GF-D8 (cell line): ENCODE measurements around the gene PPP1R3C.

Source experiments
- DNase-seq: peaks from one replicate; lab custom pipeline; 2025; lab: John Stamatoyannopoulos, UW

PPP1R3C gene

DNA sequence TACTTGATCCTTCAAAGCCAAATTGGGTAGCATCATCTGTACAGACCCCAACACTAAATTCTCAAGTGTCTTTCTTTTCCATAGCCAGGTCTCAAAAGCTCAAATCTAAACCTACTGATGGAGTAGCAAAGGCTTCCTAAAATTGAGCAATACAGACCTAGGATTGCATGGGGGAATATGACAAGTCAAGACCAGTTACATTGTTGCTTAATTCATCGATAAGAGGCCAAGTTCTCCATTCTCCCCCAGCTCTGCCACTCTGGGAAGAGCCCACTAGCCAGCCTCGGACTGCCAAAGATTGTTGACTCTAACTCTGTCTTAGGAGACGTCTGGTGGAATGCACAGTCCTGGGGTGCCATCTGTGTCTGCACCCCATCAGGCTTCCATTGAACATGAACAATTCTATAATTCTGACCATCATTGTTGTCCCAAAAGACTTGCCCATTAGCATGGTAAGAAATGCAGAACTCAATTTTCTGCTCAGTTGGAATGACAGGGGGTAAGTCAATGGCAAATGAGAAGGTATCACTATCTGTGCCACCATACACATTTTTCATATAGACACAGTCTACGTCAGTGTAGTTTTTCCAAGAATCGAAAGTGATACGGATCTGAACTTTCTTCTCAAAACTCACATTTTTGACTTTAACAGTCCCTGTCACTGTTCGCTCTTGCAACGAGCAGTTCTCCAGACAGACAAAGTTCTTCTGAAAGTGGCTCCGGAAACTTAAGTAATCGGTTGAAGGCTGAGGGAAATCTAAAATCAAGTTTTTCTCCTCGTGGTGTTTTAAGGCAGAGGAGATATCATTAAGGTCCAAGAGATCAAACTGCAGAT, 2.9 kb downstream of the PPP1R3C start:
- DNase-seq, result no peak

DNA sequence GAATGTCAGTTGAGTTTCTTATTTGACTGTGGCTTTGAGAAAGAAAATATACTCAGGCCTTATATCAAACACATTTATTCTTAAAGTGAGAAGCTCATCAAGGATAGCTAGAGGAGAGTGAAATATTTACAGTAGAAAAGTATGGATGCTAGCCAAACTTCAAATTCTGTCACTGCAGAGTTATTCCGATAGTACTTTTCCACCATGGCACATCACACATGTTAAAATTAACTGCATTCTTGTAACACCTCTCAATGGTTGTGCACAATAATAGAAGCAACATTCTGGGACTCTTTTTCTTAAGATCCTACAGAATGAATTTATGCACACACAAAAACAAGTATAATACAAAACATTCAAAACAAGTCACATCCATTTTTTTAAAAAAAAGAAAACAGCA, 4.5 kb downstream of the PPP1R3C start:
- no peak for DNase-seq

DNA sequence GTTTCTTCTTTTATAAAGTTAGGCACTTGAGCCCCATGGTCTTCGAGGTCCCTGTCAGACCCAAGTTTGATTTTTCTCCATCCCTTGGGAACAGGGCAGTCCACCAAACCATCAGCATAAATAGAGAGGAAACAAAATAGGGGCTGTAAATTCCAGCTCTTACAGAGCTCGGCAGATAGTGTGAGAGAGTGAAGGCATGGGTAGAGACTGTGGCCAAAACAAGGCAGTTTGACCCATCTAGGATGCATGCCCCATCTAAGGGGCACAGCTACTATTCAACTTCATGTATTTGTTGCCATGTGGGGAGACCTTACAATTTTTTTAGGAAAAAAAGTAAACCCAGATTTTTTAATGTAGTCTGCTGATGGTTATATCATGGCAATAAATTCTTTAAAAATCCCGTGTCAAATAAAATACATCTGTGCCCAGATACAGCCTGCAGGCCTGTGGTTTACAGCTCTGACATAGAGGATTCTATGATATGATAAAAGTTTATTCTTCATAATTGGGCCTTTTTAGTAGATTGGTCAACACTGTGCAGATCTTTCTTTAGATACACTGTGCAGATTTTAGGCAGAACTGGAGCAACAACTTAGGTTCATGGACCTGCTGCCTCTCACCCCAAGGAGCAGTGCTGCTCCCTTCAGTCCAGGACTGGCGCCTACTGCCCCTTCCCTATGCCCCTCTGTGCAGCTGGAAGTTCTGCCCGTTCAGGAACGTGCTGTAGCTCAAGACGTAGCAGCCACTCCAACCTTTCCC, 5.3 kb downstream of the PPP1R3C start:
- no peak for DNase-seq

DNA sequence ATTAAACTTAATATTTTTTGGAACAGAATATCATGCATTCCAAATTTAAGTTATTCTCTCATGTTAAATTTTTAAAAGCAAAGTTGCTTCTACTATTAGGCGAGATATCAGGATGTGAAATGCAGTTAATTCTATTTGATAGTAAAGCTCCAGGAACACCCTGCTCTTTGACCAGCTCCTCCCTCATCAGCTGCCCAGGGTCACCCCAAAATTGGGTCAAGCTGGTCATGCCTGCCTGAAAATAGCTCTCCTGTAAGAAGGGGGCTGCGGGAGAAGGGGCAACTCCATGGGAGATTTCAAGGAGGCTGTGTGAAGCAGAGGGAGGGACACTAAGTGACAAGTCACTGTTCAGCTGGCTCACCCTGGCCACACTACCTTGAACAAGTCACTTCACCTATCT, 5.9 kb downstream of the PPP1R3C start:
- no peak for DNase-seq

DNA sequence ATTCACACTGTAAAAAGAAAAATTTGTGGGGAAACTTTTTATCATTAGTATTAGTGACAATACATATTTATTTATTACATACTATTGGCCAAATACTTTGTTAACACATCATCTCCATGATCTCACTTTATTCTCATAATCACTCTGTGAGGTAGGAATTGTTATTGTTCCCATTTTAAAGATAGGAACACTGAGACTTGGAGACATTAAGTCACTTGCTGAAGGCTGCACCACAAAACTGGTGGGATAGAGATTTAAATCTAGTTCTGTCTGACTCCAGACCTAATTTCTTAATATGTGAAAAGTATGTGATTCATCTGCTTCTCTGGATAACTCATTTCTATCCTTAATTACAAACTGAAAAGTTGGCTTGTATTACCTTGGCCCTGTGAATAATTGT, 8.2 kb downstream of the PPP1R3C start:
- no peak for DNase-seq

DNA sequence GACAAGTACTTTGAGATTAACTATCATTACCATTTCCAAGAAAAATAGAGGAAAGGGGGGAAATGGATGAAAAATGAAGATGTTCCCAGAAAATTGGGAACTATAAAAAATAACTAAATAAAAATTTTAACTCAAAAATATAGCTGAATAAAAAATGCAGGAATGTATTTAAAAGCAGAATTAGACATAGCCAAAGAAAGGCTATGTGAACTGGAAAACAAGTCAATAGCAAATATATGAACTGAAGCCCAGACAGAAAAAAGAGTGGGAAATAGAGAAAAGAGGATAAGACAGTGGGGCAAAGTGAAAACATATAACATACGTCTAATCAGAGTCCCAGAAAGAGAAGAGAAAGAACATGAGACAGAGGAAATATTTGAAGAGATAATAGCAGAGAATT, 10.3 kb downstream of the PPP1R3C start:
- no peak for DNase-seq

DNA sequence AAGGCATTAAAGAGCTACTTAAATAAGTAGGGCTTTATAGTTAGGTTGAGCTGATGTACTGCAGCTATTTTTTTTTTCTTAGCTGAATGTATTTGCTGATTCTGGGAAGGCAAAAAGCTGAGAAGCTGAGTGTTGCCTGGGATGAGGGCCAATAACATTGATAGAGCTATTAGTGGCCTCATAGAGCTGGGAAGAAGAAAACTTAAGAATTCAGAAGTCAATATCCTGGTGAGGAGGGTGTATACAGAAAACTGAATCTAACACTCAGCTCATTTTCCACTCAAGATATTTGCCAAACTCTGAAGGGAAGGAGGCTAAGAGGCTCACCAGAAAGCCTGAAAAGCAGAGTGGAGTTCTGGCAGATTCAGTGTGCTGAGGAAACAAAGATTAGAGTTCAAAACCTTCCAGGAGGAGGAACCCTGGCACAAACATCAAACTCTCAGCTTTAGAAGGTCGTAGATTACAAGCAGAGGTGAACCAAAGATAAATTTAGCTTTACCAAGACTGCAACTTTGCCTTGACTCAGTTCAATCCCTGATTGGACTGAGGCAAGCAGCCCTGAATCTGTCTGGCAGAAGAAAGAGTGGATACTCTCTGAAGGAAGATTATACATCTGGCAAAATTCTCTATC, 11.3 kb downstream of the PPP1R3C start:
- DNase-seq, result no peak

DNA sequence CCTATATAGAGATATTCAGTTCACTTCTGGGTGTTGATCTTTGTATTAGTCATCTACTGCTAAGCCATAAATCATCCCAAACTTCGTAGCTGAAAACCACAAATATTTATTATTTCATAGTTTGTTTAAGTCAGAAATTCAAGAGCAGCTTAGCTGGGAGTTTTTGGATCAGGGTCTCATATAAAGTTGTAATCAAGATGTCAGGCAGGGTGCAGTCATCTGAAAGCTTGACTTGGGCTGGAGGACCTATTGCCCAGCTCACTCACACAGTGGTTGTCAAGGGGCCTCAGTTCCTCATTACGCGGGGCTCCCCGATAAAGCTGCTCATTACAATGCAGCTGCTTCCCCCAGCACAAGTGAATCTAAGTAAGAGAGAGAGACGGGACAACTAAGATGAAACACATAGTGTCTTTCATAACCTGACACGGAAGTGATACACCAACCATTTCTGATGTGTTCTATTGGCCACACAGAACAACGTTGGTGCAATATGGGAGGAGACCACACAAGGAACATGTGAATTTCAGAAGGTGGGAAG, 15.7 kb downstream of the PPP1R3C start:
- DNase-seq, result no peak

DNA sequence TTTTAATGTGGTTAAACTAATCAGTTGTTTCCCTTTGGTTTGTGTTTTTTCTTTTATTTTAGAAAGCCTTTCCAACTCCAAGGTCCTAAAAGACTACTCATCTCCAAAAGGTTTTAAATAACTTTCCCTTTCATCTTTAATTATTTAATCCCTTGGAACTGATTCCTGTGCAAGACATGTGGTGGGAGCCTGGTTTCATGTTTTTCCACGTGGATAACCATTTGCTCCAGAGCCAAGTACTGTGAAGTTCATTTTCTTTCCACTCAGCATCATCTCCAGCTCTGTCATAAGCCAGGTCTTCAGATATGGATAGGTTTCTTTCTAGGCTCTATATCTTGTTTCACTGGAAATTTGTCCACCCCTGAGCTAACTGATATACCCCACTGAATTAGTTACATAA, 16.7 kb downstream of the PPP1R3C start:
- DNase-seq, result no peak

DNA sequence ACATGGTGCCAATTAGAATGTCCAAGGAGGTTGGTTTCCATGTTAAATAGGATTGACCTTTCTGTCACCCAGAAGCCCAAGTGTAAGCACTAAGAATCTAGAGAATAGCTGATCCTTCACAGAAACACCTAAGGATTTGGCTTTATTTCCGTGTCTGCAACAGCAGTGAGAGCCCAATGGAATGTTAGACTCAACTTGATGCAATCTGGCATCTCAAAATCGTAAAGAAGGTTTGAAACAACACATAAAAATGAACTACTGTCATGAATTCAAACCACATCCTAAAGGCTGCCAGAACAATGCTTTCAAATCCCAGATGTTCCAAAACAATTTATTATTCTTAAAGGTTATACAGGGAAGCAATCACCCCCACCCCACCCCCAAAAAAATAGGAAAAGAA, 18.6 kb downstream of the PPP1R3C start:
- DNase-seq, result no peak

DNA sequence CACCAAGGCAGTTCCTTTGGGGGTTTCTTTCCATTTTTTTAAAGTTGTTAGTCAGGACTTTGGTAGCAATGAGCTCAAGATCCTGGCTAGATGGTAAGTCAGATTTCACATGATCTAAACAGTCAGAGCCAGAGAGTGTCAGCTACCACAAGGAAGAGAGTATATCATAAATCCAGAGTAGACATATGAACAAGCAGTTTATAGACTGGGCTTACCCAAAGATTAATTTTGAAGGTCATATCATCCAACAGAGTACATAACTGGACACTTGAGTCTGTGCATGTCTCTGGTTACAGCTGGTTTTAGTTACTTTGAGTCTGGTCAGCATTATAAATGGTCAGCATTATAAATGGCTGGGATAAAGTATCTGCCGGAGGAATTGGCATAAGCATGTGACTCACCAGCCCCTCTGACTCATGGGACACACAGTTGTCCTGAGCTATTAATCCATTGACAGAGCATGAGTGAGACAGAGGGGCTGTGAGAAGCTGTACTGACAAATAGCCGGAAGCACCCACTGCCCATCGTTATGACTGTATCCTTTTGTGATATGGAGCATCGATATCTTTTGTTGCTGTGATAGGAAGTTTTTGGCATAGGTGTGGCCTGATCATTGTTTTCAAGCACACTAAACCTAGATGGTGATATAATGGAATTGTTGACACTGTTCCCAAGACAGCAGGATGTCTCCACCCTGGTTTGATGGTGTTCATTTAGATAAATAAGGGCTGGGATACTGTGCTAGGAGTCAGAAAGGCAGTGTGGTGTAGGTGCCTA, 19.3 kb downstream of the PPP1R3C start:
- DNase-seq, result no peak

DNA sequence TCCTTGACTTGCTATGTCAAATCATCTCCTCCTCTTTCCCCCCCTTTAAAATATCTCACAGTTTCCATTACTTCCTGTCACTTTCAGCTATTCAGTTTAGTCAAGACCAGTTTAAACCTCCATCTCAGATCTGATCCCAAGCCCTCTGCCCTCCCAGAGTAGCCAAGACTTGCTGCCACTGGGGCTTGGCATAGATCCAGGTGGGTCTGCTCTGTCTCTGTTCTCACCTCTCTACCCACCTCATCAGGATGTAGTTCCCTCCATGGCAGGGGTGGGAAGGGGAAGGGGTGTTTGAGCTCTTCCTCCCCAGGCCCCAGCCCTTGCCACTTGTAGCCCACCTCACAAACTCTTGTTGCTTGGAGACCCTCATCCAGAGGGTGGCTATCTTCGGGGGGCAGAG, 22.0 kb downstream of the PPP1R3C start:
- no peak for DNase-seq

DNA sequence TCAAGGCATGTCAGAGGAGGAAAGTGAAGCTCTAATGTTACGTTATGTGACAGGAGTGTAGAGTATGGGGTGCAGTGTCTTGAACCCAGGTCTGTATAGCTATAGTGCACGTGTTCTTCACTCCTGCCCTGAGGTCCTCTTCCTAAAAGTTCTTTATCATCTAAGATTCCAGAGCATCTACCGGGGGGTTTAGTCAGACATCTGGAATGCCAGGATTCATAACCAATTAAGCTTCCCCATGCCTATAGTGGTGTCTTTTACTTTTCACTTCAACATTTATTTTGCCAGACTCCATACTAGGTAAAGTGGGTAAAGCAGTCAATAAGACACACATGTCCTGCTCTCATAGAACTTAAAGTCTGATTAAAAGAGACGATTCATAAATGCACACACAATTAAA, 22.4 kb downstream of the PPP1R3C start:
- DNase-seq, result no peak

DNA sequence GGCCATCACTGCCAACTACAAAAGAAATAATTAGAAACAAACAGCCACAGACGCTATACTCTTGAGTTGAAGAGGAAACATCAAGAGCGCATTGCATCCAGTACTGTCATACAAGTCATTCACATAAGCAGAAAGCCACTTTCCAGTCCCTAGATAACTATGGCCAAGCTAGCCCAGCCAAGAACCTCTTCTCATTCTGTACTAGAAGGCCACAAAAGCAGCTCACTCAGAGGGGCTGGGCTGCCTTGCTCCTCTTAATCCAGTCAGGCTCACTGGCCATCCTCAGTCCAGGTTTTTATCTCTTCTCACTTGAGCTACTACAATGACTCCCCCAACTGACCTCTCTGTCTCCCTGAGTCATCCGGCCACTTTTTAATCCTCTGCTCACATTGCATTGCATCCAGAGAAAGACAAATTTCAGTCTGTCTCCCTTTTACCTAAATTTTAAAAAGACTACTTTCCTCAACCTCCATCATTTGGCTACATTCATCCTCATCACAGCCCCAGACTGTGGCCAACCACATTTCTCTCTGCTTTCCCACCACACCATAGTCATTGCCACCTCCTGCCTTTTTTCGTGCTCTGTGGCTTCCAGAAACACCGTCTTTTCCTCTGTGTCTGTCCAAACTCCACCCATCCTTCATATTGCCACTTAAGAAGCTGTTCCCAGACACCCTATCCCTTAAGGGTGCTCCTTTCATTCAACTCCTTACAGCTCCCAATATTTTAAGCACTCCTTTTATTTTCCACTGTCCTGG, 25.0 kb downstream of the PPP1R3C start:
- no peak for DNase-seq

DNA sequence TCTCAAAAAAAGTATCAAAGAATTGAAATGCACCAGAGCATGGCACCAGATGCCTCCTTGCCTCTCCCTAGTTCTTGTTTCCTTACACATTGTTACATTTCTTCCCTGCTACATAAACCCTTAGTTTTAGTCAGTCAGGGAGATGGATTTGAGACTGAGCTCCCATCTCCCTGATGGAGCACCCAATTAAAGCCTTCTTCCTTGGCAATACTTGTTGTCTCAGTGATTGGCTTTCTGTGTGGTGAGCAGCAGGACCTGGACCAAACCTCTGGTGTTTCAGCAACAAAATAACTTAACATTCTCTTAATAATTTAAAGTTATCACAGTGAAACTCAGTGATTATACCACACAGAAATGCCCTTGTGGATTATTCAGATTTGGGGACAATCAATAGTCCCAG, 26.9 kb downstream of the PPP1R3C start:
- no peak for DNase-seq

DNA sequence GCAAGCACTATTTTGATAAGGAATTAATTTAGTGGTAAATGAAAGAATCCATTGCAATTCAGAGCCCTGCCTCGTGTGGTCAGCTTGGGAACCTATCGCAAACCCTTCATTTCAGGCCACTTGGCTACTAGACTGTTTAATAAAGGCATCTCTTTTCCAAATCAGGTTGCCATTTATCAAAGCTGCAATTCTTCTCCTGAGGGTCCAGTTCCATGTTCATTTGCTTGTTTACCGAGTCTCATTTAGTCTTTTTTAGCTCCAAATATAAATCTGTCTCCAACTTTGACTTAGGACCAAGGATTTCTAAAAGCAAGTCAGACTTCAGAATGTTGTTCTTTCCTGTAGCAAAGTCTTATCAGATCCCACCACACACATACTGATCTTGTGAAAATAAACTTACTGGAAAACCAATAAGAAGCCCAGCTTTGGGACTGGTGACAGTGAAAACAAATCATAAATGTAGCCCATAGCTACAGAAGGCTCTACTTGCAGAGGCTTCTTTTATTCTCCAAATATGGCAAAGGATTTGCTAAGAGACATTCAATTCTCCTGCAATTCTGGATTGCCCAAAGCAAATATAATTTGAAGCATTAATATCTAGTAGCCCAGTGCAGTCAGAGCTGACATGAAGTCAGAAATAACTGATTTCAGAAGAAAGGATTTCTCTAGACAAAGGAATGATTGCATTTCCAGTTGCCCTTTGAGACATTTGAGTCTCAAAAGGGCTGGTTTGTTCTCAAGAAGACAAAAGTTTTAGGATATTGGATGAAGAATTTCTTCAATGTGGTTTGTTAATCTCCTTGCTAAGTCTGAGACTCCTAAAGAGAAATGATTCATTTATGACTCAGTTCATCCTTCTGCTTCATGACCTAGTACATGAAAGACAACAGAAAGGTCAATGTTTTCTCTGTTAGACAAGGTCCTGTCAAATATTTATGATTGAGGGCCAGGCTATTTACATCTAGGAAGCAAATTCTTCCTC, 28.0 kb downstream of the PPP1R3C start:
- no peak for DNase-seq

DNA sequence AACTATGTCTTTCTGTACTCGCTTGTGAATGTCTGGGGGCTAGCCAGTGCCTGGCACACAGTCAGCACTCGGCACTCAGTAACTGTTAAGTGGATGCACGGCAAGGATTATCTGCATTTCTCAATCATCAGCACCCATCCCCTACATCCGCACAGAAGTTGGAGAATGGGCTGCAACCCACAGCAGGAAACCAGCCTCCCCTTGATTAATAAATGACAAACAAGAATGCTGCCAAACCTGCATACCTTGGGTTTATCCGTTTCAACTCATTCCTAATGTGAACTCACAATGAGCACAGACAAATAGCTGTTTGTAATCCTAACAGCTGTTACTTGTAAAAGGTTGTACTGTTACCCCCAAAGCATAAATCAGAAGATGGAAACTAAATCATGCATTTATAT, 28.9 kb downstream of the PPP1R3C start:
- DNase-seq, result no peak

DNA sequence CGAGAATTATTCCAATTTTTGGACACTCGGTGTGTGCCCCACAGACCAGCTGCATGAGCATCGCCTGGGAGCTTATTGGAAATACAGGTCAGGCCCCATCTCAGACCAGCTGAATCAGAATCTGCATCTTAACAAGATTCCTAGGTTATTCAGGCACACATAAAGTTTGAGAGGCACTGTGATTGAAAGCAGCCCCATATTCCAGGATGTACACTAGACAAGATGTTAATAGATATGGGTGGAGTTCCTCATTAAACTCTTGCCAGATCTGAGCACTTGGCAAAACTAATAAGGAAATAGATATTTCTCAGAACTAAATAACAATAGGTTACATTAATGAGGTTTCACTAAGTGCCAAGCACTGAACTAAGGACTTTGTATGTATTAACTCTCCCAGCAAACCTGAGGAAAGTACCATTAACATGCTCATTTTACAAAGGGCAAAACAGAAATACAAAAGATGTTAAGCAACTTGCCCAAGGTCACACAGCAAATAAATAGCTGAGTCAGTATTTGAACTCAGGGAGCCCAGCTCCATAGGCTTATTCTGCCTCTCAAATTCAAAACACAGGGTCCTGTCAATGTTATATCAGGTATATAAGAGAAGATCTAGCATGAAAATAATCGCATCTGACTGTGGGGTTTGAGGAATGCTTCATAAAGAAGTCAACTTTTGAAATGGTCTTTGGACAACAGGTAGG, 29.9 kb downstream of the PPP1R3C start:
- DNase-seq, result no peak

DNA sequence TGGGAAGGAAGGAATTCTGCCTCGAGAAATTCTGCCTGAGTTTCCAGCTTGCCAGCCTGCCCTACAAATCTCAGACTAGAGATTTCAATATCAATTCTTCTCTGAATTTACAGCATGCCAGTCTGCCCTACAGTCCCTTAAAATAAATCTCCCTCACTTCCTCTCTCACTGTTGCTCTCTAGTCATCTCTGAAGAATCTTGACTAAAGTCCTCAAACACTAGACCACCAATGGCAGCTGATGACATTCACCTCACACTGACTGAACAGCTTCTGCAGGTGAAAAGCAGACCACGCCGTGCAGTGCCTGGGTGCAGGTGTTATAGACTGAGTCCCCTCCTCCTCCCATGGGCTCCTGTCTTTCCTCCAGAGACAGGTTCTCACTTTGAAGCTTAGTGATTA, 30.4 kb downstream of the PPP1R3C start:
- DNase-seq, result no peak
